Stimulated activated CD4-positive, alpha-beta T cell treated with anti-CD3 and anti-CD28 coated beads, Interleukin-2, amount 100 ng/mL, for 4 hours (primary cell): Measurements from ENCODE around the gene KRTCAP2.
A peak's percentile ranks its signal among the peaks of the same experiment; 100 is the strongest.
"Not testable (repeated sequence)": the region's sequence is repeated elsewhere in the genome, so short reads cannot be mapped to it uniquely, and the experiment has no call there.

Source experiments
- DNase-seq: peaks from one replicate; pipeline ENCODE4 v3.0.0-alpha.2; 2020; ENCODE audit warnings: low read depth

The KRTCAP2 gene

DNA sequence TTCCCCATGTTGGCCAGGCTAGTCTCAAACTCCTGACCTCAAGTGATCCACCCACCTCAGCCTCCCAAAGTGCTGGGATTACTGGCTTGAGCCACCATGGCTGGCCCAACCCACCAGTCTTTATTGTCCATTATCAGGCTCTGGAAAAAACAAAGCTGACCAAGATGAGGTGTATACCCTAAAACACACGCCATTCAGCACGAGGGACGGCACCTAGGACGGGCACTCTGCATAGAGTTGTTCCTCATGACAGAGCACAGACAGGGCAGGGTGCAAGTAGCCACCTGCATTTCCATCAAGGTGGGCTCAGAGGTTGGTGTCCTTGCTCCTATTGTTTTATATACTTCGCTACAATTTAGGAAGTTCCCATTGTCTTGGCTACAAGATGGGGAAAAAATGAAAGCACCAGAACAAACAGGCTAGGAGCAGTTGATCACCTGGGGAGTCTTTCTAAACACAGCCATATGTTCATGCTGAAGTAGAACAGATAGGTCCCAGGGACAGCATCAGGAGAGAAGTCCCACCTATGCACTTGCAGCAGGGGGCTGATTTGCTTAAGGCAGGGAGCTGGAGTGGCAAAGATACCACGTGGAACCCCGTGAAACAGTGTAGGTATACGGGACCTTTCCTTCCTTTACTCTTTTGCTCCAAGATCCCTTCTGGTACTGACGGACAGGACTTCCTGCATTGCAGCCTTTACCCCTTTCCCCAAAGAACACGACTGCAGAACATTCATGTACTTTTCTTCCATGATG, 4.5 kb downstream of the KRTCAP2 start:
- no peak for DNase-seq

DNA sequence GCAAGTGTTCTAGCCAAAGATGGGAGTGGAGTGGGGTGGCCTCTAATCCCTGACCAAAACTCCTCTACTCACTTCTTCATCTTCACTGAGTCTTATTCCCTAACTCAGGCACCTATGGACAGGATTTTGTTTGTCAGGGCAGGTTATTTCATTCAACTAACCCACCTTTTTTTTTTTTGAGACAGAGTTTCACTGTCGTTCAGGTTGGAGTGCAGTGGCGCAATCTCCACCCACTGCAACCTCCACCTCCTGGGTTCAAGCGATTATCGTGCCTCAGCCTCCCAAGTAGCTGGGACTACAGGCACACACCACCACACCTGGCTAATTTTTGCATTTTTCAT, 5.0 kb downstream of the KRTCAP2 start:
- DNase-seq, result not testable (repeated sequence)

DNA sequence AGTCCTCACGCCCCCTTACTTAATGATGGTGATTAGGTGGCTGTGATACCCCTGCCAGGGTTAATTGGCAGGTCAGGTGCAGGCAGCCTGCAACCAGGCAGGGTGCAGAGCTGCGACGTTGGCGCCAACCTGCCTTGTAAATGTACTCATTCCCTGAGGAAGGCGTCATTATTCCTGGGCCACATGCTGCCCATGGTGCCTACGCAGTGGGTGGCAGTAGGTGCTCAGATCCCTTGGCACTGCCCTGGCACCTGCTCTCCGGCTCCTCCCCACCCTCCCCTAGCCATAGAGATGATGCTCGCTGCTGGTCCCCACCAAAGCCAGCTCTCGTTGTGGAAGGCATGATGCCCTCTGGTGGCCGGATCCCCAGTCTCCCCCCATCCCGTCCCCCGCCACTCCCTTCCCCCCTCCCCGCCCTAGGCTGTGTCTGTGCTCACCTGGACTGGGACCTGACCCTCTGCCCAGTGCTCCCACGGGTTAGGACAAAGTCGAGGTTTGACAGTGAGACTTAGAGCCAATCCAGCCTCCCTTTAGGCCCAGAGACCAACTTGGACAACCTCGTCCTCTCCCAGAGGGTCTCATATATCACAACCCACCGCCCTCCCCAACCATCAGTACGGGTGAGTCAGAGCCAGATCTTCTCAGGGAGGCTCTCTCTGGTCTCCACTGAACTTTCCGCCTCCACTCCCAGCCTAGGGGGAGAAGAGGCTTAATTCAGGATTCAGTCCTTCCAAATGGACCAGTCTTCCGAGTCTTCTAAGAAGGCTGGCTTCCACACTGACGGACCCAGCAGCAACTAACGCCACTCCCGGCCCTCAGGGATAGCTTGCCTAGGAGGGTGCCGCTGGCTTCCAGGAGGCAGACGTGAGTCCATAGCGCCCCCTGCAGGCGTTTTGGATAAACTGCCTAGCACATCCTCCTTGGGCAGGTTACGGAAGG, 5.7 kb downstream of the KRTCAP2 start:
- peak; percentile 76 for DNase-seq

DNA sequence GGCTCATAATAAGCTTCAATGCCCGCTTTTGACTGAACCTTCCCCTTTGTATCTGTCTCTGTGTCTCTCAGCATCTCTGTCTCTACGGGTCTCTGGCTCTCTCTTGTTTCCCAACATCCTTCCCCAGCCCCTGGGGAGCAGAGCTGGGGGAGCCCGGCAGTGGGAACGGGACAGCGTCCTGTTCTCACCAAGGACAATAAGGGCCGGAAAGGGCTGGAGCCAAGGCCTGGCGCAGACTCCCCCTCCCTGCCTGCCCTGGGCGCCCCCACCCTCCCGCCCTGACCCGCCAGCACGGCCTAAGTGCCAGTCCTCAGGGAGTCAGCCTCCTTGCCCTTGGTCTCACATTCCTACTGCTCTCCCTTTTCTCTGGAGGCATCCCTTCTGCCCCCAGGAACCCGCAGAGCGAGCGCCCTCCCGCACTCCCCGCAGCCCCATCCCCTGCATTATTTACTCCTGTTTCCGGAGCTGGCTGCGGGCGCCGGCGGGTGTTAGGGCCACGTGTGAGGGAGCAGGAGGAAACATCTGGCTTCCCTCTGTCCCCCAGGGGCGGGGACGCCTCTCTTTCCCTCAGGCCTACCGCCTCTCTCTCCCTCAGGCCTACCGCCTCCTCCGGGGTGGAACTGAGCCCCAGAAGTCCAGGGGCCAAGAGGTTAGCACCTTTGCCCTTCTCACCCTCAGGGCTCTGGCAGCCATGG, 6.5 kb downstream of the KRTCAP2 start:
- no peak for DNase-seq

DNA sequence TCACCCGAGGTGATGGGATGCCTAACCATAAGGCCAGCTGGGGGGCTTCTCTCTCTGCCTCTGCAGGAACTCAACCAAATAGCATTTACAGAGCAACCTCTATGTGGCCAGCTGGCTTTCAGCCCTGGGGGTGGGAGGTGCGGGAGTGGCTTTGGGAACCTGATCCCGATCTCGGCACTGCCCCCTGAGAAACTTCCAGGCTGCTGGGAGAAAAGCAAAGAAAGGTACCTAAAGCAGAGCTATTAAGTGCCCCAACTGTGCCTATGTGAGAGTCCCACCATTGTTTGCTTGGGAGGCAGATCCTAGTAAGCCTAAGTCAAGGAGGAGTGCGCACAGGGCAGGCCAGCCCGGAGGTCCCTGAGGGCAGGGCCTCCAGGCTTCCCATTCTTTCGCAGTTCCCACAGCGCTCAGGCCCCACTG, 7.0 kb downstream of the KRTCAP2 start:
- DNase-seq, result no peak

DNA sequence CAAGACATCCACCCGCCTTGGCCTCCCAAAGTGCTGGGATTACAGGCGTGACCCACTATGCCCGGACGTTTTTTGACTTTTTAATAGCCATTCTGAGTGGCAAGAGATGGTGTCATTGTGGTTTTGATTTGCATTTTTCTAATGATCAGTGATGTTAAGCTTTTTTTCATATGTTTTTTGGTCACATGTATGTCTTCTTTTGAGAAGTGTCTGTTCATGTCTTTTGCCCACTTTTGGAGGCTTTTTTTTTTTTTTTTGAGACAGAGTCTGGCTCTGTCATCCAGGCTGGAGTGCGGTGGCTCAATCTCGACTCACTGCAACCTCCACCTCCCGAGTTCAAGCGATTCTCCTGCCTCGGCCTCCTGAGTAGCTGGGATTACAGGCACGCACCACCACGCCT, 8.5 kb downstream of the KRTCAP2 start:
- DNase-seq, result not testable (repeated sequence)

DNA sequence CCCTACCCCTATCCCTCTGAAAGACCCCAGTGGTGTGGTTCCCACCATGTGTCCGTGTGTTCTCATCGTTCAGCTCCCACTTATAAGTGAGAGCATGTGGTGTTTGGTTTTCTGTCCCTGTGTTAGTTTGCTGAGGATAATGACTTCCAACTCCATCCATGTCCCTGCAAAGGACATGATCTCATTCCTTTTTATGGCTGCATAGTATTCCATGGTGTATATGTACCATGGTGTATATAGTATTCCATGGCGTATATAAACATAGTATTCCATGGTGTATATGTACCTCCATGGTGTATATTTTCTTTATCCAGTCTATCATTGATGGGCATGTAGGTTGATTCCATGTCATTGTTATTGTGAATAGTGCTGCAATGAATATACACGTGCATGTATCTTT, 9.3 kb downstream of the KRTCAP2 start:
- DNase-seq, result not testable (repeated sequence)

DNA sequence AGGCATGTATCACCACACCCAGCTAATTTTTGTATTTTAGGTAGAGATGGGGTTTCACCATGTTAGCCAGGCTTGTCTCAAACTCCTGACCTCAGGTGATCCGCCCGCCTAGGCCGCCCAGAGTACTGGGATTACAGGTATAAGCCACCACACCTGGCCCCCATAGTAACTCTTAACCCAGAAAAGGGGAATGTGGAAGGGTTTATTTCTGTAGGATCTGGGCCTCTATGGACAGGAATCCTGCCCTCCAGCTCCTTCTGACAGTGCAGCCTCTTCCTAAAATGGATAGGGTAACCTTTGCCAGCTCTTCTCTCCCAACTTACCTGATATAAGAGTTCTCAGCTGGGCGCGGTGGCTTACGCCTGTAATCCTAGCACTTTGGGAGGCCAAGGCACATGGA, 10.5 kb downstream of the KRTCAP2 start:
- DNase-seq, result not testable (repeated sequence)

DNA sequence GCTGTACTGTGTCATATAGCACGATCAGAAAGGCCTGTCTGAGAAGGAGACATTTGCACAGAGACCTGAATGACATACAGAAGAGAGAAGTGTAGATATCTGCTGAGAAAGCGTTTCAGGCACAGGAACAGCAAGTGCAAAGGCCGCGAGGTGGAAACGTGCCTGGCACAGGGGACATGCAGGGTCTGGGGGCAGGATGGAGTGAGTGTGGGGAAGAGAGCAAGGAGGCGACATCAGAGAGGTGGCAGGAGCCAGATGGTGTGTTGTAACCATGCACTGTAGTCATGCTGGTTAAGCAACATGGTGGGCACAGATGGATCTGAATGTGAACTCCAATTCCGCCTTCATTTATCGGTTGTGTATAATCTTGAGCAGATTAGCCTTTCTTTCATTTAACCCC, 13.0 kb downstream of the KRTCAP2 start:
- no peak for DNase-seq

DNA sequence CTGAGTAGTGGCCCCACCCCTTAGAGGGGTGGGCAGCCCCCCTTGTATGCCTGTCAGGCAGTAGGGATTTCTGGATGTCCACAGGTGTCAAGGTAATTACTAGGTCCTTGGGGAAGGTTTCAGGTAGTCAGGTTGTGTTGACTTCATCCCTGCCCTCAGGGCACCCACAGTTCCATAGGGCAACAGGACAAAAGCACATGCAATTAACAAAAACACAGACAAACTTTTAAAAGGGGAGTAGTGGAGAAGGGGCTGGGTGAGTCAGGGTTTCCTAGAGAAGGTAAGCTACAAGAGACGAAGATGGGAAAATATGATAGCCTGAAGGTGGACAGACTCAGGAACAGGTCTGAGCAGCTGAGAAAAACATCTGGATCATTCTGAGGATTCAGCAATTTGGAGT, 14.1 kb downstream of the KRTCAP2 start:
- no peak for DNase-seq

DNA sequence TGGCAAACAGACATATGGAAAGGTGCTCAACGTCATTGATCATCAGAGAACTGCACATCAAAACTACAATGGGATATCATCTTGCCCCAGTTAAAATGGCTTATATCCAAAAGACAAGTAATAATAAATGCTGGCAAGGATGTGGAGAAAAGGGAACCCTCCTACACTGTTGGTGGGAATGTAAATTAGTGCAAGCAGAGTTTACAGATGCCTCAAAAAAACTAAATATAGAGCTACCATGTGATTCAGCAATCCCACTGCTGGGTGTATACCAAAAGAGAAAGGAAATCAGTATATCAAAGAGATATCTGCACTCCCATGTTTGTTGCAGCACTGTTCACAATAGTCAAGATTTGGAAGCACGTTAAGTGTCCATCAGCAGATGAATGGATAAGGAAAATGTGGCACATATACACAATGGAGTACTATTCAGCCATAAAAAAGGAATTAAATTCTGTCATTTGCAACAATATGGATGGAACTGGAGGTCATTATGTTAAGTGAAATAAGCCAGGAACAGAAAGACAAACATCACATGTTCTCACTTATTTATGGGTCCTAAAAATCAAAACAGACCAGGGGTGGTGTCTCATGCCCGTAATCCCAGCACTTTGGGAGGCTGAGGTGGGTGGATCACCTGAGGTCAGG, 17.0 kb downstream of the KRTCAP2 start:
- DNase-seq, result not testable (repeated sequence)

DNA sequence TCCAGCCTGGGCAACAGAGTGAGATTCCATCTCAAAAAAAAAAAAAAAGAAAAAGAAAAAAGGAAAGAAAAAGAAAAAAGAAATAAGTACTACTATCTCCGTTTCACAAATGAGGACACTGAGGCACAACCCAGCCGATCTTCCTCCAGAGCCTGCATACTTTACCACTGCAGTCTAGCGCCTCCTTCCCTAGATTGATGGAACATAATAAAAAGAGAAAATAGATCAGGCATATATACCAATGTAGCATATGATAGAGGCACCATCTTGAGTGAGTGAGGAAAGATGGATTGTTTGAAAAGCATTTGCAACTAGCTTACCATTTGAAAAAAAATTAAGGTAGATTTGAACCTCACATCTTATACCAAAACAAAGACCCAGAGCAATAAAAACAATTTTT, 27.6 kb downstream of the KRTCAP2 start:
- no peak for DNase-seq

DNA sequence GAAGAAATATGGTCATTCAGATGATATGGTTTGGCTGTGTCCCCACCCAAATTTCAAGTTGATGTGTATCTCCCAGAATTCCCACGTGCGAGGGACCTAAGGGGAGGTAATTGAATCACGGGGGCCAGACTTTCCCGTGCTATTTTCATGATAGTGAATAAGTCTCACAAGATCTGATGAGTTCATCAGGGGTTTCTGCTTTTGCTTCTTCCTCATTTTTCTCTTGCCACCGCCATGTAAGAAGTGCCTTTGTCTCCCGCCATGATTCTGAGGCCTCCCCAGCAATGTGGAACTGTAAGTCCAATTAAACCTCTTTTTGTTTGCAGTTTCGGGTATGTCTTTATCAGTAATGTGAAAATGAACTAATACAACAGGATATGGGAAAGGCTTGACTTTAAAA, 31.4 kb downstream of the KRTCAP2 start:
- no peak for DNase-seq

DNA sequence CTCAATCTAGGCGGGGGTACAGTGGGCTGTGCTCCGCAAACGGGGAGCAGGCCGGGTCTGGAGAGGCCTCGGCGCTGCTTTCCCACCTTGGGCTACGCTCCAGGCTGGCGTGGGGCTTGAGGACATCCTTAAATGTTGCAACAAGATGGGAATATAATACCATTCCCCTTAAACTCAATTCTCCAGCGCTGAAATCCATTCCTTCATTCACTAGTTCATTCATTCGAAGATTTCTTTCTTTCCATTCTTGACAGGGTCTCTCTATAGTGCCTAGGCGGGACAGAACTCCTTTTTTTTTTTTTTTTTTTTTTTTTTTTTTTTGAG, 32.5 kb downstream of the KRTCAP2 start:
- DNase-seq, result no peak

DNA sequence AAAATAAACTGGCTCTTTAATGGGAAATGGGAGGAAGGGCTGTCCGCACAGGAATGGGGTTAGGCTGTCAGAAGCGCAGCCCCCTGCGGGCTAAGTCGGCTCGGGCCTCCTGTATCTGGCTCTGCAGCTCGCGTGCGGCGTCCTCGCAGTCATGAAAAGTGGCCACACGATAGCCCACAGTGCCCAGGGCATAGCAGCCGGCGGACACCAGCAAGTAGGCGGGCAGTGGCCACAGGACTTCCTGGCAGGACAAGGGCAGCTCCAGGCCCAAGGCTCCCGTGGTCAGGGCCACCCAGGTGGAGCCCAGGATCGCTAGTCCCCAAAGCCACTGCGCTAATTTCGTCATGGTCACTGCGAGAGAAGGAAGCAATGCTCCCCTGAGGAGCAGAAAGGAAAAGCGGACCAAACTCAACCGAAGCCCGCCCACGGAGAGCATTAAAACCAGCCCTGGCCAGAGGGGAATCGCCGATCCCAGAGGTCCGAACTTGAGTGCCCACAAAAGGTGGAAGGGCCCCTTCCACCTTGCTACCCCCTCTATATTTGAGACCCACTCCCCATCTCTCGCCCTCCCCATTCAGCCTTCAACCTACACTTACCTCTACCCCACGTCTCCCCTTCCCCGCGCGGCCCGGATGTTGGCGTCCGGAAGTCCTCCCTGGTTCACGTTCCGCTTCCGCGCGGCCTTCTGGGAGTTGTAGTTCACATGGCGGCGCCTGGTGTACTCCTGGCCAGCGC, 33.0 kb downstream of the KRTCAP2 start, which contains the start of gene DPM3:
Gene DPM3, minus strand, starts transcription at position 637 of the 735 bp plus-strand sequence. Its CDS starts 291 bp downstream, at position 346.
- DNase-seq, result peak; percentile 86

DNA sequence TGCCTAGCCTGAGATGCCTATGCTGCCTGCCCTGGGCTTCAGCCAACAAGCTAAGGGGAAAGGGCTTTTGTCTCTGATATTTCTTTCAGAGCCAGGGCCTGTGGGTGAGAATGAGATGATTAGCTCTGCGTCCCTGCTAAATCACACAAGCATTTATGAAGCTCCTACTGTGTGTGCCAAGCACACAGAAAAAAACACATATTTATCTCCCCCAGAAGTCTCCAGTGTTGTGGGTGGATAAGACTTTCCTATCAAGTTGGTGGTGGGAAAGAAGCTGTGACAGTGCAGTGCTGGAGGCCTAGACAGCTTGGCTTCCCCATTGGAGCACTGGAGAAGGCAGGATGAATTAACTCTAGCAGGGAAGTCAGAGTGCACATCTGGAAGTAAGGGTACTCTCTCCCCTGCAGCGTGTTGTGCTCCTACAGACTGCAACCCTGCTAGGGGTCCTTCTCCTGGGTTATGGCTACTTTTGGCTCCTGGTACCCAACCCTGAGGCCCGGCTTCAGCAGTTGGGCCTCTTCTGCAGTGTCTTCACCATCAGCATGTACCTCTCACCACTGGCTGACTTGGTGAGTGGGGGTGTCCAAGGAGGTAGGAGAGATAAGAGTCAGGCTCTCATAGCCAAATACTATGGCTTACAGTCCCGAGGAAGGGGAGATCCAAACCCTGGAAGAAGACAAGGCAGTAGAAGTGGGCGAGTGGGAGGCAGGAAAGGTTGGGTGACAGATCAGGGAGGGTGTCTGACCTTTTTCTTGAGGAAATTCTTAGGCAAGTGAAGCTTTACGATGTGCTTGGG, 35.8 kb downstream of the KRTCAP2 start:
- DNase-seq, result no peak

DNA sequence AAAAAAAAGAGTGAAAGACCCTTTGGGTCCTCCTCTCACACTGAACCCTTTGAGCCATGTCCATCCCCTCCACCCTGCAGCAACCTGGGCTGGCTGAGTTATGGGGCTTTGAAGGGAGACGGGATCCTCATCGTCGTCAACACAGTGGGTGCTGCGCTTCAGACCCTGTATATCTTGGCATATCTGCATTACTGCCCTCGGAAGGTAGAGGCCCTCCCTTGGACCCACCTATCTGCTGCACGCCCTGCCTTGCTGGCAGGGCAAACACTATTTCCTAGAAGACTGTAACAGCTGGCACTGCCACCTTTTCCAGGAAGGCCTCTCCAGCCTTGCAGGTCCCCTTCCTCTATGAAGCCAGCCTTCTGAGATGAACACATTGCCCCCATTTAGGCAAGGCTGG, 36.4 kb downstream of the KRTCAP2 start:
- no peak for DNase-seq

DNA sequence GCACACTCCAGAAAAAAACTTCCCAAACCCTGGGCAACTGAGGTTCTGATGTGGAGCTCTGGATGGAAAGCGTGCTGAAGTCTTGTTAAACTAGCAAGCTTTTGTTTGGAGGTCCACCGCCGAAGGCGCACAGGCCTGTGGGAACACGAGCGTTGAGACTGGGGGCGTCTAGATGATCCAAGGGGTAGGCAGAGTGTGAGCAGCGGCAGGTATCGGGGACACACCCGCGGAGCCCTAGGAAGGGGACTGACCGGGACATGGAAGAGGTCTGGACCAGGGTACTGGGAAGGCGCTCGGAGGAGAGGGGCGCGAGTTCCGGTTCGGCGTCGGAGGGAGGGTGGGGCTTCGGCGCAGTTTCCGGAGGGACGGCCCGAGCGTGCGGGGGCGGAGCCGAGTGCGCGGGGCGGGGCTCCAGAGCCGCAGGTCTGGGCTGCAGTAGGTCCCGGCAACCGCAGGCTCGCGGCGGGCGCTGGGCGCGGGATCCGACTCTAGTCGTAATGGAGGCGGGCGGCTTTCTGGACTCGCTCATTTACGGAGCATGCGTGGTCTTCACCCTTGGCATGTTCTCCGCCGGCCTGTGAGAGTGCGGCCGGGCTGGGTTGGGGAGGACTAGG, 37.6 kb downstream of the KRTCAP2 start, which contains the start of gene SLC50A1:
Gene SLC50A1, plus strand, starts transcription at position 438 of the 614 bp plus-strand sequence. Its CDS starts 60 bp downstream, at position 498.
- peak; percentile 87 for DNase-seq

DNA sequence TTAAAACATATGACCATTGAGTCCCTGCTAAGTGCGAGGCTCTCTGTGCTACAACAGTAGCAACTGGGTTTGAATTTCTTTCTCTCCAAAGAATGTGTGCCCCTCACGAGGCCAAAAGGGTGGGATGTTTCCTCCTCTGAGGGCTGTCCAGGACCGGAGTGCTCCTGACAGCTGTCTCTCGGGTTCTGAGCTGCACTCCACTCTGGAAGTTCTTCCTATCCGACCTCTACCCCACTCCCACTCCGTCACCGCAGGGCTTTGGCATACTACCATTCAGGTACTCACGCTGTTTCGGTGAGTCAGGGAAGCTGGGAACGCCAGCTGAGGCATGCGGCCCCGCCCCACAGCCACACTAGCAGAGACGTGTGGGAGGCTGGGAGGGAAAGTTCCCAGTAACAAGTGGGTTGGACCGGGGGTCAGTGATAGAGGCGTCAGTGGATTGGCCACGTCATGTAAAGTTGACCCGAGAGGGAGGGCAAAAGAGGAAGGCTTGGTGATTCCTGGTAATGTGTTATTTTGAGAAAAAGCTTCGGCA, 38.2 kb downstream of the KRTCAP2 start:
- DNase-seq, result peak; percentile 76

DNA sequence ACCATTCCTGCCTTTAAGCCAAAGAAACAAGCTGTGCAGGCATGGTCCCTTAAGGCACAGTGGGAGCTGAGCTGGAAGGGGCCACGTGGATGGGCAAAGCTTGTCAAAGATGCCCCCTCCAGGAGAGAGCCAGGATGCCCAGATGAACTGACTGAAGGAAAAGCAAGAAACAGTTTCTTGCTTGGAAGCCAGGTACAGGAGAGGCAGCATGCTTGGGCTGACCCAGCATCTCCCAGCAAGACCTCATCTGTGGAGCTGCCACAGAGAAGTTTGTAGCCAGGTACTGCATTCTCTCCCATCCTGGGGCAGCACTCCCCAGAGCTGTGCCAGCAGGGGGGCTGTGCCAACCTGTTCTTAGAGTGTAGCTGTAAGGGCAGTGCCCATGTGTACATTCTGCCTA, 38.8 kb downstream of the KRTCAP2 start:
- DNase-seq, result no peak
